Measurements from ENCODE around the gene CRCP.

GRCh38 chr7:66142996-66143395 is 28.3 kb downstream of the CRCP start:
- no peak for TF ChIP-seq EZH2 (IDR thresholded peaks at IDR 0.05; ENCODE audit: borderline replicate concordance, low read length)
- TF ChIP-seq CTCF (conservative IDR thresholded peaks at IDR 0.05 in 1 of 2, IDR thresholded peaks at IDR 0.05 in 1 of 2; ENCODE audit: extremely low read depth in 1 of 2, insufficient read depth in 1 of 2, low read depth in 1 of 2, low read length in 2 of 2), result no peak
